NT2/D1 (cell line): Measurements from ENCODE around the gene ABLIM1.

Experiments
- YY1 ChIP-seq: IDR thresholded peaks from 2 replicates; pipeline ENCODE4 v1.6.1; 2011; ENCODE audit not compliant: insufficient read length, insufficient read depth
- ZNF274 ChIP-seq: IDR thresholded peaks from 2 replicates; pipeline ENCODE4 v1.6.1; 2011; ENCODE audit warnings: mild to moderate bottlenecking, low read depth, low read length

GRCh38 chr10:114682121-114682520, 24.0 kb upstream of the ABLIM1 start:
- TF ChIP-seq ZNF274 (no peak), YY1 (no peak)
